GM18868 (cell line): ENCODE data around the gene TSPAN3.
A peak's percentile ranks its signal among the peaks of the same experiment; 100 is the strongest.

Experiments
- ATAC-seq: cut with Tn5 transposase; IDR thresholded peaks from one replicate; pipeline ENCODE4 v1.9.1; 2021; ENCODE audit warnings: mild to moderate bottlenecking, moderate library complexity; ENCODE audit not compliant: unreplicated experiment

Gene TSPAN3

GRCh38 chr15:77070495-77071304 is at the start of gene TSPAN3:
TSPAN3 (minus strand) TSS chr15:77071109; CDS start chr15:77070954, 155 bp downstream.
- ATAC-seq, result peak; percentile 91

- ATAC-seq, result no peak
Measured at GRCh38 chr15:77120576-77120975, 49.7 kb upstream of the TSPAN3 start.

GRCh38 chr15:77119446-77119845 is 48.5 kb upstream of the TSPAN3 start:
- no peak for ATAC-seq

- ATAC-seq, result no peak
Measured at GRCh38 chr15:77118882-77119321, 48.0 kb upstream of the TSPAN3 start.

GRCh38 chr15:77115179-77115578 is 44.3 kb upstream of the TSPAN3 start:
- no peak for ATAC-seq

- ATAC-seq, result no peak
Measured at GRCh38 chr15:77112838-77113504, 42.1 kb upstream of the TSPAN3 start.

GRCh38 chr15:77111789-77112188 is 40.9 kb upstream of the TSPAN3 start:
- no peak for ATAC-seq

GRCh38 chr15:77107531-77108355 is 36.8 kb upstream of the TSPAN3 start:
- ATAC-seq, result no peak

- no peak for ATAC-seq
Measured at GRCh38 chr15:77107068-77107467, 36.2 kb upstream of the TSPAN3 start.

- no peak for ATAC-seq
Measured at GRCh38 chr15:77104155-77104554, 33.2 kb upstream of the TSPAN3 start.

- ATAC-seq, result no peak
Measured at GRCh38 chr15:77099741-77100463, 29.0 kb upstream of the TSPAN3 start.

GRCh38 chr15:77098572-77098971 is 27.7 kb upstream of the TSPAN3 start:
- ATAC-seq, result no peak

- ATAC-seq, result no peak
Measured at GRCh38 chr15:77097921-77098320, 27.0 kb upstream of the TSPAN3 start.

GRCh38 chr15:77097248-77097721 is 26.4 kb upstream of the TSPAN3 start:
- ATAC-seq, result no peak

GRCh38 chr15:77096541-77096940 is 25.6 kb upstream of the TSPAN3 start:
- ATAC-seq, result no peak

GRCh38 chr15:77096138-77096537 is 25.2 kb upstream of the TSPAN3 start:
- ATAC-seq, result no peak

GRCh38 chr15:77094397-77095030 is 23.6 kb upstream of the TSPAN3 start:
- ATAC-seq, result no peak

GRCh38 chr15:77093436-77093835 is 22.5 kb upstream of the TSPAN3 start:
- no peak for ATAC-seq

- no peak for ATAC-seq
Measured at GRCh38 chr15:77091097-77091496, 20.2 kb upstream of the TSPAN3 start.

- ATAC-seq, result no peak
Measured at GRCh38 chr15:77087213-77087612, 16.3 kb upstream of the TSPAN3 start.
